Lower leg skin (tissue), 3 donors: Measurements from ENCODE around the gene PLA2G2F.

Experiments used
- POLR2A ChIP-seq, 2 donors: fragments of 450-650 bp; IDR thresholded peaks; one replicate each; pipeline ENCODE4 v1.6.1; 2016 to 2017; ENCODE audit warnings: antibody characterized with exemption in 2 of 2, mild to moderate bottlenecking in 1 of 2, moderate library complexity in 1 of 2
- TF ChIP-seq, protein P1 (sequence below), 3 donors: fragments of 450-650 bp; IDR thresholded peaks; one replicate each; pipeline ENCODE4 v1.5.1; 2016; ENCODE audit warnings: antibody characterized with exemption in 3 of 3, mild to moderate bottlenecking in 3 of 3, moderate library complexity in 2 of 3

DNA sequence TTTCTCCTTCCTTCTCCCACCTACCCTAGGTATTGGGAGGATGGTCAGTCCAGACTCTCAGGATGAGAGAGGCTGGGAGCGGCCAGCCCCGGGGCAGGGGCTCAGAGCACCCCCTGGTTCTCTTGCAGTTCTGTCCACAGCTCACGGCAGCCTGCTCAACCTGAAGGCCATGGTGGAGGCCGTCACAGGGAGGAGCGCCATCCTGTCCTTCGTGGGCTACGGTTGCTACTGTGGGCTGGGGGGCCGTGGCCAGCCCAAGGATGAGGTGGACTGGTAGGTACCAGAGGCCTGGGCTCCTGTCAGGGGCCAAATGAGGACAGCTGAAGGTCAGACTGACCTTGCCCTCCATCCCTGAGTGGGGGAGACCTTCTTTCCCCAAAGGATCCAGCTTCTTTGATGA is 4.2 kb downstream of the PLA2G2F start:
- TF ChIP-seq, protein P1, sequence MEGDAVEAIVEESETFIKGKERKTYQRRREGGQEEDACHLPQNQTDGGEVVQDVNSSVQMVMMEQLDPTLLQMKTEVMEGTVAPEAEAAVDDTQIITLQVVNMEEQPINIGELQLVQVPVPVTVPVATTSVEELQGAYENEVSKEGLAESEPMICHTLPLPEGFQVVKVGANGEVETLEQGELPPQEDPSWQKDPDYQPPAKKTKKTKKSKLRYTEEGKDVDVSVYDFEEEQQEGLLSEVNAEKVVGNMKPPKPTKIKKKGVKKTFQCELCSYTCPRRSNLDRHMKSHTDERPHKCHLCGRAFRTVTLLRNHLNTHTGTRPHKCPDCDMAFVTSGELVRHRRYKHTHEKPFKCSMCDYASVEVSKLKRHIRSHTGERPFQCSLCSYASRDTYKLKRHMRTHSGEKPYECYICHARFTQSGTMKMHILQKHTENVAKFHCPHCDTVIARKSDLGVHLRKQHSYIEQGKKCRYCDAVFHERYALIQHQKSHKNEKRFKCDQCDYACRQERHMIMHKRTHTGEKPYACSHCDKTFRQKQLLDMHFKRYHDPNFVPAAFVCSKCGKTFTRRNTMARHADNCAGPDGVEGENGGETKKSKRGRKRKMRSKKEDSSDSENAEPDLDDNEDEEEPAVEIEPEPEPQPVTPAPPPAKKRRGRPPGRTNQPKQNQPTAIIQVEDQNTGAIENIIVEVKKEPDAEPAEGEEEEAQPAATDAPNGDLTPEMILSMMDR (IDR thresholded peaks at IDR 0.05) = no peak
- TF ChIP-seq POLR2A (IDR thresholded peaks at IDR 0.05) = no peak
